Adipose tissue (tissue), 3 donors: ENCODE measurements around the gene NUP214. TPM values are rescaled to one million over a fixed set of nuclear protein-coding genes. Genes with fewer than 3 reads are reported as not detected.
"Not testable (repeated sequence)": the region's sequence is repeated elsewhere in the genome, so short reads cannot be mapped to it uniquely, and the experiment has no call there.

Source experiments
- H3K27ac ChIP-seq: one replicate; pipeline ENCODE4 v1.5.1; 2013; ENCODE audit warnings: low read depth, low read length
- WGBS, 3 donors: extraction: QIAGEN DNeasy Blood & Tissue Kit; methylation state at CpG; one replicate each; pipeline ENCODE4 v1.1.7; 2013; 5-methylcytosine and 5-hydroxymethylcytosine counted together
- polyA plus RNA-seq, 3 donors: library from polyadenylated mRNA; stranded (reverse); fragments of 200-250 nt; gene quantifications; one replicate each; pipeline ENCODE4 v1.2.3, GENCODE V29; 2013
- donor health status: healthy with polysubstance abuse.
- donor health status: Bipolar disorder and iron deficiency.
- donor health status: healthy.

NUP214 gene
- polyA plus RNA-seq, 3 donors = 14.8 to 28.8 (median 16.5) TPM

DNA sequence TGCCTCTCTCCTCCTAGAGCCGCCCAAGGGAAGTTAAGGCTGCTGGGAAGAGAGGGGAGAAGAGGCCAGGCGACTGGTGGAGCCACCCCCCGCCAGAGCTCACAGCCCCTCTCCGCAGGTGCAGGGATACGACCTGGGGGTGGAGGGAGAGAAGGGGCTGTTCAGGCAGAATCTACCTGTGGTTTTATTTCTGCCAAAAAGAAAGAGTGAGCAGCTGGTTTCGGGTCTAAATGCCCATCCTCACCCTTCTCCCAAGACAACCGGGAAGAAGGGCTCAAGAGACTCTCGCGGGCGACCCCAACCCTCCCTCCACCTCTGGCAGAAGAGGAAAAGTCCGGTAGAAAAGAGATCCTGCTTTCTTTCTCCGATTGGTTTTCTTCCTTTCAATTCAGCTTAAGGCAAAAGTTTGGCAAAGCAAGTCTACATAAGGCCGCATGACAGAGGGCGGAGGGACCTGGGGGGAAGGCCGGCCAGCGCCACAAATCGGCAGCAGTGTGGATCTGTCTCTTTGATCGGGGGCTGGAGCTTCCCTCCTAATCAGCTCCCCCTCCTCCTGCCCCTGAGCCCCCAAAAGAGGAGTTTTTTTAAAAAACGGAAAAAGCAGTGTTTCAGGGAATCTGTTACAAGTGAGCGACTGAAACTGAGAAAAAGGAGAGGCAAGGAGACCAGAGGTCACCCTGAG is 134.7 kb downstream of the NUP214 start:
- no peak overlapping the region for H3K27ac ChIP-seq
- 85 to 87% (median 86%) methylated on average over 19 to 20 of the region's 20 CpGs for WGBS, 3 donors

DNA sequence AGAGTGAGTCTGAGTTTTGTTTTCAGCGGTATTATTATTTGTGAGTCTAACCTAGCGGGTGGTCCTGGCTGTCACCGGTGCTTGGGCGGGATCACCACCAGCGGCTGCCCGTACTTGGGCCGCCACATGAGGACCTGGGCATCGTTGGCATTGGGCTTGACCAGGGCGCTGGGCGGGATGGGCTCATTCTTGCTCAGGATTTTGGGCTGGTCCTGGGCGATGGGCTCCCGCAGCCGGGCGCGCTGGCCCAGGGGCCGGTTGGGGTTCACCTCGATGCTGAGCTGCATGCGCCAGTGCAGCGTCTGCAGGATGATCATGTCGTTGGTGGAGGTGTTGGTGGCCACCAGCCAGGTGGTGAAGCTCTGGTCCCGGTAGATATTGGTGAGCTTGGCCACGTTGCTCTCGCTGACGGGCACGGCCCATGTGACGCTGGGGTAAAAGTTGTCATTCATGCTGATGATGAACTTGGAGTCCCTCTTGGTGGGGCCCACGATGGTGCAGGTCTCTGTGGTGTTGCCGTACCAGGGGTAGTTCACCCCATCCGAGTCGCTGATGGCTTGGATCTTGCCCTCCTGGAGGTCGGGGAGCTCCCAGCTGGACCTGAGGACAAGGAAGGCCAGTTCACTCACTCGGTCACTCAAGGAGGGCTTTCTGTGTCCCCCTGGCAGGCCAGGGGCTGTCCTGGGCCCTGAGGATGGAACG is 135.5 kb downstream of the NUP214 start:
- WGBS, 3 donors = 90 to 95% (median 92%) methylated on average over 33 of the region's 33 CpGs
- no peak overlapping the region for H3K27ac ChIP-seq

DNA sequence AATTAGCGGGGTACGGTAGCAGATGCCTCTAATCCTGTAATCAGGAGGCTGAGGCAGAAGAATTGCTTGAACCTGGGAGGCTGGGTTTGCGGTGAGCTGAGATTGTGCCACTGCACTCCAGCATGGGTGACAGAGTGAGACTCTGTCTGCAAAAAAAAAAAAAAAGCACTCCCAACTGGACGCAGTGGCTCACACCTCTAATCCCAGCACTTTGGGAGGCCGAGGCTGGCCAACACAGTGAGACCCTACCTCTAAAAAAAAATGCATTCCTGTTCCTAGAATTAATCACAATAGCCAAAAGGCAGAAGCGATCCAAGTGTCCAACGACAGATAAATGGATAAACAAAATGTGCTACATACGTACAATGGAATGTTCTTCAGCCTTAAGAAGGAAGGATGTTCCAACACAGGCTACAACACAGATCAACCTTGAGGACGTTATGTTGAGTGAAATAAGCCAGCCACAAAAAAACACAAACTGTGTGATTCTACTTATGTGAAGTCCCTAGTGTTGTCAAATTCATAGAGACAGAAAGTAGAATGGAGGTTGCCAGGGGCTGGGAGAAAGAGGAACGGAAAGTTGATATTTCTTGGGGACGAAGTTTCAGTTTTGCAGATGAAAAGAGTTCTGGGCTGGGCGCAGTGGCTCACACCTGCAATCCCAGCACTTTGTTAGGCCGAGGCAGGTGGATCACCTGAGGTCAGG is 137.1 kb downstream of the NUP214 start:
- WGBS, 3 donors = 72 to 89% (median 78%) methylated on average over 13 of the region's 13 CpGs
- H3K27ac ChIP-seq = no peak overlapping the region

DNA sequence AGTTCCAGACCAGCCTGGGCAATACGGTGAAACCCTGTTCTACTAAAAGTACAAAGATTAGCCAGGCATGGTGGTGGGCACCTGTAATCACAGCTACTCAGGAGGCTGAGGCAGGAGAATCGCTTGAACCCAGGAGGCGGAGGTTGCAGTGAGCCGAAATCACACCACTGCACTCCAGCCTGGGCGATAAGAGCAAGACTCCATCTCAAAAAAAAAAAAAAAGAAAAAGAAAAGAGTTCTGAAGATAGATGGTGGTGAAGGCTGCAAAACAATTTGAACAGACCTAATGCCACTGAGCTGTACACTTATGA is 137.6 kb downstream of the NUP214 start:
- 86 to 94% (median 93%) methylated on average over 5 of the region's 5 CpGs for WGBS, 3 donors
- H3K27ac ChIP-seq = not testable (repeated sequence)

DNA sequence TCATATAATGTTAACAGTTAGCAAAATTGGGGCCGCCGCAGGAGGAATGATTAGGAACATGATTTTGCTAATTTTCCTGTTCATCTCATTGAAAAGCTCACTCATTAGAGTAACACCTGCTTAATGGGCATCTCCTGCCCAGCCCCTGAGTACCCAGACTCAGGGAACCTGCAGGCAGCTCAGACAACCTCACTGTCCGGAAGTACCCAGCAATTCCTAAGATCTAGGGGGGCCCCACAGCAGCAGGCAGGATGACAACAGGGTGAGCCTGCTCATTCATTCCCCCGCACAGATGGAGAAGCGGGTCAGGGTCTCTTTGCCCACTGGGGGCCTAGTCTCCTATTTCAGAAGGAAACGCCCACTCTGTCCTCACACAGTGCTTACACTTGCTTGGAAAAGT is 138.3 kb downstream of the NUP214 start:
- 67 to 90% (median 80%) methylated on average over 6 of the region's 6 CpGs for WGBS, 3 donors
- no peak overlapping the region for H3K27ac ChIP-seq

DNA sequence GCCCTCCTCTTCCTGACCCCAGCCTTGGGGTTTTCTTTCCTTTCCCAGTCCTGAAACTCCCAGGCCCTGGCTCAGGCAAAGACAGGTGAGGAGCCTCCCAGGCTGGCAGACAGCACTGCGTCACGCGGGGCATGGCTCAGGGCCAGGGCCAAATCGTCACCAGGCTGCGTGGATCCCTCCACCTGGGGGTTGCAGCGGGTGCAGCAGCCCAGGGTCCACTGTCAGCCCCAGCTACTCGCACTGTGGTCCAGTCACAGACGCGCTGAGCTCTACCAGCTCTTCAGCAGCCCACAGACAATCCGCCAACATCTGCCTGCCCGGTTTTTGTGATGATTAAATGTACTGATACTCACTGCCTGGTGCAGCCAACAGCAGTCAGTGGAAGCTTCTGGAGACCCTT is 138.8 kb downstream of the NUP214 start:
- WGBS, 3 donors = 60 to 77% (median 62%) methylated on average over 11 of the region's 11 CpGs
- H3K27ac ChIP-seq = no peak overlapping the region

DNA sequence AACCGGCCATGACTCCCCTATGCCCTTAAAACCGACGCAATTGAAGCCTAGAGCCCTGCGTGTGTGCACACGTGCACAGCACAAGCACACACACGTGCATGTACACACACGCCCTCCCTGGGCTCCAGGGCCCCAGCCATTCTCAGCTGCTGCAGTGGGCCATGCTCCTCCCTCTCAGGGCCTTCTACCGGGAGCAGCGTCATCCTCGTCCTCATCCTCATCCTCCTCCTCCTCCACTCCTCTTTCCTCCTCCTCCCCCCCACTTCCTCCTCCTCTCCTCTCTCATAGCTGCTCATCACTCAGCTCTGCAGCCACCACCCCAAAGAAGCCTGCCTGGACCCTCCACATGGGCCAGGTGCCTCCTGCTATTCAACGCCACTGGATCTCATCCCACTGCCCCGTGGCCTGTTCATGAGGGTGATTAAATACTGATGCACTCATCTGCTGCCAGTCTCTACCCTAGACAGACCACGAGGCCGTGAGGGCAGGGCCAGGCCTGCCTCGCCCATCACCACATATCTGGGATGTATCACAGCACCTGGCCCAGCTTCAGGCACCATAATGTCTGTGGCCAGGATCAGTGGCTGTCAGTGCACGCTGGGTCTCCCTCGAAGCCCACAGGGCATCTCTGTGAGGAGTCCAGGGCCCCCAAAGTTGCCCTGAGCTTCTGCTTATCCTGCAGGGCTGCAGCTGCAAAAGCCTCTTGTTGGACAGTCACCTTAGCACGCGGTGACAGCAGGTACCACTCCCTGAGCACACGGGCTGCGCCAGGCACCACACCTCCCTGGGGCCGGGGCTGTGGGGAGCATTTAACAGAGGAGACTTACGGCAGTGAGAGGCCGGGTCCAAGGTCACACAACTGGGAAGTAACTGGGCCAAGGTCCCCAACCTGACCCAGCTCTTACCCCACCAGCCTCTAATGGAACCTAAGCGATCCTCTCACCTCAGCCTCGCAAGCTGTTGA is 141.2 kb downstream of the NUP214 start:
- 55 to 74% (median 58%) methylated on average over 26 of the region's 26 CpGs for WGBS, 3 donors

DNA sequence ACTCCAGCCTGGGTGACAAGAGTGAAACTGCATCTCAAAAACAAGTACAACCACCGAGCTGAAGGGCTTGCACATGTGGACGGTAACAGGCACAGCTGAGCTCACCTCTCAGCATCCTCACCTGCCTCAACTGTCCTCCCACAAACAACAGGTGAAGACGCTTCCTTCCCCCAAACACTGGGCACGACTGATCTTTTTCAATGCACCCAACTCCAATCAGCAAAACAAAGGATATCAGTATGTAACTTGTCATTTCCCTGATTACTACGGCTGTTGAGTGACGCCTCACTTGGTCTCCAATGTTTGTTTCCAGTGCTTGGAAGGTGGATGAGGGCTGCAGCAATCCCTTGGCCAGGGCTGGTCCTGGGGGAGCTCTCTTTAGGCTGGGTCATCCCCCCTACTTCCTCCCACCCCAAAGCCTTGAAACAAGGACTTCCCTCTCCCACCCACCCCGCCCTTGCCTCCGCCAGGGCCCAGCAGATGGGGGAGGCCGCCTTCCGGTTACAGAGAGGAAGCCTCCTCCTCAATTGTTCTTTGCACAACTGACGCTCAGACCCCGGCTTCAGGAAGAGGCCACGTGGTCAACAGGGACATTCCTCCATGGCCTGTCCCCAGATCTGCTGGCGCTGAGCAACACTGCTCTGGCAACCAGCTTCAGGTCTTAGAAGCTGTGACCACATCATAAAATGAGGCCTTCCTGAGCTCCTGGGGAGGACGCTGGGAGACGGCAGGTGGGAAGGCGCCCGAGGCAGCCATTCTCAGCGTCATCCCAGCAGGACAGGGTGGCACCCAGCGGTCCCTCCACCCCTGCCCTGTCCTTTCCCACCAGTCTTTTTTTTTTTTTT is 145.0 kb downstream of the NUP214 start:
- WGBS, 3 donors = 29 to 68% (median 34%) methylated on average over 20 of the region's 20 CpGs
- no peak overlapping the region for H3K27ac ChIP-seq

More for the DNA sequence above, 141.2 kb downstream of the NUP214 start:
- no peak overlapping the region for H3K27ac ChIP-seq

DNA sequence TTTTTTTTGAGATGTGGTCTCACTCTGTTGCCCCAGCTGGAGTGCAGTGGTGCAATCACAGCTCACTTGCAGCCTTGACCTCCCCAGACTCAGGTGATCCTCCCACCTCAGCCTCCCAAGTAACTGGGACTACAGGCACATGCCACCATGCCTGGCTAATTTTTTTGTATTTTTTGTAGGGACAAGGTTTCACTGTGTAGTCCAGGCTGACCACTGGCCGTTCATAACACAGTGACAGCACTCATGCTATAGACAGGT is 145.6 kb downstream of the NUP214 start:
- whole genome bisulfite sequencing, 3 donors = 76 to 86% (median 79%) methylated on average over 1 of the region's 1 CpG
- H3K27ac ChIP-seq = not testable (repeated sequence)

DNA sequence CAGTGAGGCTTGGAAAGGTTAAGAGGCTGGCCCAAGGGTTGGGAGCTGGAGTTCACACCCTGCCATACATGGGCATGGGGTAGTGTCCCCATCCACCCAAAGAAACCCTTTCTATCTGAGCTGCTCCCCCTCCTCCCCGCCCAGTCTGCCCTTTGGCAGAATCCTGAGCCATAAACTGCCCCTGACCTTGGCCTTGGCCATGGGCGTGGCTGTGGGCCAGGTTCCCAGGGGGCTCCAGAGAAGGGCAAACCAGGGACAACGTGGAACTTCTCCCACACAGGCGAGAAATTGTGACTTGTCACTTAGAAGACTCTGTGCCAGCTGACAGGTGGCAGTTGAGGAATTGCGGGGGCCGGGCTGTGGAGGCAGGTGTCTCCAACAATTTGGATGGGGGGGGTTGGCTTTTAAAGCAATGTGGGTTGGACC is 146.1 kb downstream of the NUP214 start:
- H3K27ac ChIP-seq = no peak overlapping the region
- 50 to 68% (median 59%) methylated on average over 6 of the region's 6 CpGs for WGBS, 3 donors

DNA sequence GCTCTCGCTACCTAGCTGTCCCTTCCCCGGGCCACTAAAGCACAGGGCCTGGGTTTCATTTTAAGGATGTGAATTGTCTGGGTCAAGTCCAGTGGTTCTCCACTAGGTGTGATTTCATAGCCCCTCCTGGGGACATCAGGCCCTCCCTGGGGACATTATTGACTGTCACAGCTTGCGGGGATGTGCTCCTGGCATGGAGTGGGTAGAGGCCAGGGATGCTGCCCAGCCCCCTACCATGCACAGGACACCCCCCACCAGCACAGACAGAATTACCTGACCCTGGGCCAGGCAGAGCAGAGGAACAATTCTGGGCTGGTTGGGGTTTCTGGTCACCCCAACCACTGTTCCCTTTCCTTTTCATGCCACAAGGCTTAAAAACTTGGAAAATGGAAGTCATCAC is 146.8 kb downstream of the NUP214 start:
- H3K27ac ChIP-seq = peak overlapping the region; percentile 39
- 76 to 92% (median 80%) methylated on average over 3 of the region's 3 CpGs for WGBS, 3 donors

DNA sequence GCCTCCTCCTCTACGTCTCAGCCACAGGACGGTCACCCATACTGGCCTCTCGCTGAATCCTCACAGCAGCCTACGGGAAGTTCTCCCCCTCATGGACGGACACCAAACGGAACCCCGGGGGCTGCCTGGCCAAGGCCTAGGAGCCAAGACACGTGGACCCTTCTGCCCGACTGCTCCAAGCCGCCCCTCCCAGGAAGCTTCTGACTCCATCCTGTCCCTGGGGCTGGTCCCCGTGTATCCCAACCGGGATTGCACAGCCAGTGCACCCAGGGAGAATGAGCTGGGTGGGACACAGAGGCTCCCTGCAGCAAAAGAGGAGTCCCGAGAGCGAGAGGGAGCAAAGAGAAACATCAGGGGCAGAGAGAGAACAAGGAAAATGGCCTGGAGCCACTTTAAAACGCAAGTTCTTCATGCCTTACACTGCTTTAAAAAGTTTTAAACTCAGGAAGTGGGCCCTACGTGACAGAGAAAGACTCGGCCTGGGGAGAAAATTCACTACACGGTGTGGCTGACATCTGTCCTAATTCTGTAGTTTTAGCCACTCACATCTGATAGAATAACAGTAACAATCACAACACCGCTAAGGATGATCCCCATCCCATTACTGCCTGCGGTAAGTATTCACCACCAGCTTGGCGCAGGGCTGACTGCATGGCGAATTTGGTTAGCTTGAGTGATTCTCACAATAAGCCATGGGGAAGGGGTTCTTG is 147.9 kb downstream of the NUP214 start:
- peak overlapping the region; percentile 45 for H3K27ac ChIP-seq
- WGBS, 3 donors = 37 to 79% (median 53%) methylated on average over 22 of the region's 22 CpGs

DNA sequence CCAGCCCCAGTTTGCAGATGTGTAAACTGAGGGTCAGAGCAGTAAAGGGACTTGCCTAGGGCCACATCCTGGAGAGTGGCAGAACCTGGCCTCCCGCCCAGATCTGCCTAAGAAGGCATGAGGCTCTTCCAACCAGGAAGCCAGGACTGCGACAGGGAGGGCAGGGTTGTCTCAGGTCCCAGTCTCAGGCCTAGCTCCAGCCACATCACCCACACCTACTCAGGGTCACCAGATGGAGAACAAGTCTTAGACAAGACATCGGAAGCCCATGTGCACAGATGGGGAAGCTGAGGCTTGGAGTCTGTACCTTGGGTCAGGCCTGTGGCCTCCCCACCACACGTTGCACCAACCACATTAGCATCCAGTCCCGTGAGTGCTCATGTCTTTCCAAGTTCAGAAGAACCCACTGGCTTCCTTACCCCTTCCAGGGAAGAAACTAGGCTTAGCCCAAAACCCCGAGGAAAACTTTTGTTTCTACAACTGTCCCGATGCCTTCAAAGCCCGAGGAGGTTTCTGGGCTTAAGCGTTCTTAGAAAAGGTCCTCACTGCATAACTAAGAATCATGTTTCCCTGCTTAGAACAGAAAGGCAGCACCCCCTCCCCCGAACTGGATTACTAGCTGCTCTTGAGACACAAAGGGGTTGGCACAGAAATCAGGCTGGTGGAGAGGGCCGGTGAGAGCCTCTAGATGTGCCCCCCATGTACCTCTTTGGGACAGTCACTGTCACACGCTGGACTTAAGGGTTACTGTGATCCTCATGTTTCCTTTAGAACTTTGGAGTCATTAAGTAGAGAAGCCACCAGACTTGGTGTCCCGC is 148.7 kb downstream of the NUP214 start:
- WGBS, 3 donors = 35 to 71% (median 41%) methylated on average over 13 of the region's 13 CpGs
- H3K27ac ChIP-seq = no peak overlapping the region

DNA sequence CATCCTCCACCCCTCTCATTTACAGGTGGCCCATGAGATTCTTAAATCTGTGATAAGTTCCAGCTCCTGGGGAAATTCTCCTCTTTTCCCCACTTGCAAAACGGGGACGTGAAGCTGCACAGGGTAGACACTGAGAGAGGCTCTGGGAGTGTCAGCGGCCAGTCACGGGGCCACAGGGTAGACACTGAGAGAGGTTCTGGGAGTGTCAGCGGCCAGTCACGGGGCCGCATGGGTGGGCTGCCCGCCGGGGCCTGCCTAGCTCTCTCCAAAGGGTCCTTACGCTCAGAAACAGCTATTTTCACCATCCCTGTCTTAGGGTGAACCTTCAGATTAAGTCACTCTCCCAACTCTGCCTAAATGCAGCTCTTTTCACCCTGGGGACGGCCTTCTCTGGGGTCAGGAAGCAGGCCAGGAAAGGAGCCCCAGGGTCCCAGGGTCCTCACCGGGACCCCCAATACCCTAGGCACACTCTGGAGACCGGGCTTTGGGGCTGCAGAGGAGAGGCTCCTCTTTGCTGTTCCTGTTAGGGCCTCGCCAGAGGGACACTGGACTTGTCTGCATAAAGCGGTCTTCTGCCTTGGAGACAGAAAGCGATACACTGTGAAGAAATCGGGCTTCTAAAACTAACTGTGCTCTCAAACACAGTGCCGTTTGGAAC is 149.4 kb downstream of the NUP214 start:
- no peak overlapping the region for H3K27ac ChIP-seq
- WGBS, 3 donors = 42 to 80% (median 45%) methylated on average over 17 to 18 of the region's 18 CpGs

DNA sequence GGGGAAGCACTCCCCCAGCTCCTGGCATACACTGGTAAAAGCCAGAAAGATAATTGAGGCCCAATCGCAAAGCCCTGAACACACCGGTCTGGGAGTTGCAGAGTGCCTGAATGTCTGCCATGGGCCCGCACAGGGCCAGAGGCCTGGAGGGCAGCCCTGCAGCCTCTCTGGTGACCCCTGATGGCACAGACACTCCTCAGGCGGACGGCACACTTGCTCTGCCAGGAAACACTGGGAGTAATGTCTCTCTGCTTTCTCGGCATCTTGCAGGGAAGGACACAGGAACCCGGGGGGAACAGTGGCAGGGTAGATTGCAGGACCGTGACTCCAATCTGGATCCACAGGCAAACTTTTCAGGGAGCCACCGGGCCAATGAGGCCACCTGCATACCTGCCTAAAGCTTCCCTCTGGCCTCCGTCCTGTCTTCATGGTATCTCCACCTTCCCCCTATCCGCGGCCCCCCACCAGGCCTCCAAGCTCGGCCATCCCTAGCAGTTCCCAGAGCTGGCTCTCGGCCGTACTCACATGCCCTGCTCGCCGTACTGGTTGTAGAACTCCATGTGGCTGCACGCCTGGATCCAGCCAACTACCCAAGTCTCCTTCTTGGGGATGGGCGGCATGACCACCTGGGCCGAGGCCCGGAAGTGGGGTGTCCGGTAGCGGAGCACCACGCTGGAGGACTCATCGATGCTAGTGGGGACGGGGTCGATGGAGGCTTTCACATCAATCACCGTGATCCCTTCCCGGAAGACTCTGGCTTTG is 150.1 kb downstream of the NUP214 start:
- H3K27ac ChIP-seq = no peak overlapping the region
- 40 to 79% (median 41%) methylated on average over 29 of the region's 29 CpGs for WGBS, 3 donors
